A673 (cell line): ENCODE data around the gene CLTB. TPM values are rescaled to one million over a fixed set of nuclear protein-coding genes. Genes with fewer than 3 reads are reported as not detected.
A peak's percentile ranks its signal among the peaks of the same experiment; 100 is the strongest.

Experiments
- BruUV-seq: library from RNA; stranded (reverse); fragments of 400-500 nt; replicated peaks from 2 replicates; lab custom pipeline; 2021; lab: Mats Ljungman, UMichigan
- CTCF ChIA-PET: fragments of 300-600 bp; sonication (Branson Sonifier 250); formaldehyde crosslinking; loops from one replicate; lab custom pipeline; 2022; ENCODE audit warnings: antibody characterized with exemption; lab: Charles Lee
- POLR2A ChIA-PET: fragments of 300-600 bp; sonication (Branson Sonifier 250); formaldehyde crosslinking; loops from one replicate; lab custom pipeline; 2022; ENCODE audit warnings: antibody characterized with exemption; ENCODE audit not compliant: low non-redundant PET; lab: Charles Lee
- DNase-seq: peaks from one replicate; pipeline ENCODE4 v3.0.0-alpha.2; 2015; ENCODE audit warnings: low spot score
- H3K27ac ChIP-seq: fragments of 200-600 bp; sonication (generic); 2 replicates; pipeline ENCODE4 v1.5.1; 2016; ENCODE audit warnings: mixed run types, low read depth, mild to moderate bottlenecking, mixed read lengths, antibody characterized with exemption, low read length; ENCODE audit not compliant: poor library complexity, severe bottlenecking
- H3K27me3 ChIP-seq: fragments of 200-600 bp; sonication (generic); replicated peaks from 2 replicates; pipeline ENCODE4 v1.6.1; 2017; ENCODE audit warnings: mixed run types, low read depth, mild to moderate bottlenecking, mixed read lengths, antibody characterized with exemption, low read length; ENCODE audit not compliant: insufficient read depth, poor library complexity
- H3K36me3 ChIP-seq: fragments of 200-600 bp; sonication (generic); 2 replicates; pipeline ENCODE4 v1.6.1; 2016; ENCODE audit warnings: mixed run types, mild to moderate bottlenecking, mixed read lengths, antibody characterized with exemption, low read length; ENCODE audit not compliant: insufficient read depth, poor library complexity, severe bottlenecking
- H3K4me1 ChIP-seq: fragments of 200-600 bp; sonication (generic); 2 replicates; pipeline ENCODE4 v1.6.1; 2017; ENCODE audit warnings: mixed run types, mild to moderate bottlenecking, mixed read lengths, antibody characterized with exemption, low read length; ENCODE audit not compliant: insufficient read depth, poor library complexity, severe bottlenecking
- H3K4me3 ChIP-seq: fragments of 200-600 bp; sonication (generic); 2 replicates; pipeline ENCODE4 v1.5.1; 2016; ENCODE audit warnings: low read depth, mixed run types, mild to moderate bottlenecking, mixed read lengths, low read length; ENCODE audit not compliant: poor library complexity, severe bottlenecking
- H3K9me3 ChIP-seq: fragments of 200-600 bp; sonication (generic); 2 replicates; pipeline ENCODE4 v1.6.1; 2016; ENCODE audit warnings: mixed run types, low read depth, mild to moderate bottlenecking, mixed read lengths, antibody characterized with exemption, low read length; ENCODE audit not compliant: poor library complexity, severe bottlenecking
- EZH2 ChIP-seq: fragments of 200-600 bp; sonication (generic); IDR thresholded peaks from 2 replicates; pipeline ENCODE4 v1.6.1; 2017; ENCODE audit warnings: borderline replicate concordance, low read depth, mild to moderate bottlenecking, mixed read lengths, antibody characterized with exemption, low read length; ENCODE audit not compliant: poor library complexity, severe bottlenecking
- intact Hi-C: fragments of 100-400 bp; cut with micrococcal nuclease; formaldehyde crosslinking; loops from one replicate; pipeline ENCODE4 v1.10.0; 2022; ENCODE audit not compliant: unreplicated experiment
- total RNA-seq: library from RNA; stranded (reverse); gene quantifications from 2 replicates; pipeline ENCODE4 v1.2.3, GENCODE V29; 2021
- TF ChIP-seq, protein P1 (sequence below): fragments of 300-800, 200-600 bp; sonication (generic); conservative IDR thresholded peaks from 2 replicates; pipeline ENCODE4 v1.5.1; 2017; ENCODE audit warnings: low read depth, mild to moderate bottlenecking, antibody characterized with exemption, low read length, moderate library complexity, mixed read lengths

Gene CLTB
- total RNA-seq, 1 experiment from 2014 or later: 61.8 TPM

DNA sequence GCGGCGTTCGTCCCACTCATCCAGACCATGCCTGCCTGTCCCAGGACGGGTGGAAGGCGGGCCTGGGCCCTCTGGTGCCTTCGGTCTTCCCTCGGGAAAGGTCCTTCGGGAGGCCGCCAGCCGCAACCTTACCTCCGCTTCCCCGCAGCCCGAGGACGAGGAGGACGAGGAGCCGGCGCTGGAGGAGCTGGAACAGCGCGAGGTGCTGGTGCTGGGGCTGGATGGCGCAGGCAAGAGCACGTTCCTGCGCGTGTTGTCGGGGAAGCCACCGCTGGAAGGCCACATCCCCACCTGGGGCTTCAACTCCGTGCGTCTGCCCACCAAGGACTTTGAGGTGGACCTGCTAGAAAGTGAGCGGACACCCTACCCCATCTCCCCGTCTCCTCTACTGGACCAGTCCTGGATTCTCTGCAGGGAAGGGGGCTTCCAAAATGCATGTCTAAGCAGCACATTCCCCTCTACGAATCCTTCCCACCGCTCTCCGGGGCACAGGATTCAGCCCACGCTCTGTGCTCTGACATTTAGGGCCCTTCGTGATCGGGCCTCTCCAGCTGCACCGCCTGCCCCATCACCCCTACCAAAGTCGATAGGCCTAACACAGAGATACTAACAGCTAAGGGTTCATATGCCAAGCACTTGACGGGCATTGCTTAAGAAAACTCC, 50.0 kb downstream of the CLTB start:
- CTCF ChIA-PET: no interaction called here
- no TSS peak for BruUV-seq
- no peak overlapping the region for H3K27ac ChIP-seq
- no peaks in the 10 kb centered on the region for H3K9me3 ChIP-seq
- no peak for TF ChIP-seq EZH2
- TF ChIP-seq, protein P1, sequence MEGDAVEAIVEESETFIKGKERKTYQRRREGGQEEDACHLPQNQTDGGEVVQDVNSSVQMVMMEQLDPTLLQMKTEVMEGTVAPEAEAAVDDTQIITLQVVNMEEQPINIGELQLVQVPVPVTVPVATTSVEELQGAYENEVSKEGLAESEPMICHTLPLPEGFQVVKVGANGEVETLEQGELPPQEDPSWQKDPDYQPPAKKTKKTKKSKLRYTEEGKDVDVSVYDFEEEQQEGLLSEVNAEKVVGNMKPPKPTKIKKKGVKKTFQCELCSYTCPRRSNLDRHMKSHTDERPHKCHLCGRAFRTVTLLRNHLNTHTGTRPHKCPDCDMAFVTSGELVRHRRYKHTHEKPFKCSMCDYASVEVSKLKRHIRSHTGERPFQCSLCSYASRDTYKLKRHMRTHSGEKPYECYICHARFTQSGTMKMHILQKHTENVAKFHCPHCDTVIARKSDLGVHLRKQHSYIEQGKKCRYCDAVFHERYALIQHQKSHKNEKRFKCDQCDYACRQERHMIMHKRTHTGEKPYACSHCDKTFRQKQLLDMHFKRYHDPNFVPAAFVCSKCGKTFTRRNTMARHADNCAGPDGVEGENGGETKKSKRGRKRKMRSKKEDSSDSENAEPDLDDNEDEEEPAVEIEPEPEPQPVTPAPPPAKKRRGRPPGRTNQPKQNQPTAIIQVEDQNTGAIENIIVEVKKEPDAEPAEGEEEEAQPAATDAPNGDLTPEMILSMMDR: no peak
- H3K4me3 ChIP-seq: peak overlapping the region; percentile 89
- H3K36me3 ChIP-seq: peaks cover 4% of the 10 kb centered on the region
- no peak for DNase-seq
- peaks cover 4% of the 10 kb centered on the region for H3K4me1 ChIP-seq
- no peaks in the 10 kb centered on the region for H3K27me3 ChIP-seq
- intact Hi-C loops: no loop called here
- POLR2A ChIA-PET: no interaction called here

DNA sequence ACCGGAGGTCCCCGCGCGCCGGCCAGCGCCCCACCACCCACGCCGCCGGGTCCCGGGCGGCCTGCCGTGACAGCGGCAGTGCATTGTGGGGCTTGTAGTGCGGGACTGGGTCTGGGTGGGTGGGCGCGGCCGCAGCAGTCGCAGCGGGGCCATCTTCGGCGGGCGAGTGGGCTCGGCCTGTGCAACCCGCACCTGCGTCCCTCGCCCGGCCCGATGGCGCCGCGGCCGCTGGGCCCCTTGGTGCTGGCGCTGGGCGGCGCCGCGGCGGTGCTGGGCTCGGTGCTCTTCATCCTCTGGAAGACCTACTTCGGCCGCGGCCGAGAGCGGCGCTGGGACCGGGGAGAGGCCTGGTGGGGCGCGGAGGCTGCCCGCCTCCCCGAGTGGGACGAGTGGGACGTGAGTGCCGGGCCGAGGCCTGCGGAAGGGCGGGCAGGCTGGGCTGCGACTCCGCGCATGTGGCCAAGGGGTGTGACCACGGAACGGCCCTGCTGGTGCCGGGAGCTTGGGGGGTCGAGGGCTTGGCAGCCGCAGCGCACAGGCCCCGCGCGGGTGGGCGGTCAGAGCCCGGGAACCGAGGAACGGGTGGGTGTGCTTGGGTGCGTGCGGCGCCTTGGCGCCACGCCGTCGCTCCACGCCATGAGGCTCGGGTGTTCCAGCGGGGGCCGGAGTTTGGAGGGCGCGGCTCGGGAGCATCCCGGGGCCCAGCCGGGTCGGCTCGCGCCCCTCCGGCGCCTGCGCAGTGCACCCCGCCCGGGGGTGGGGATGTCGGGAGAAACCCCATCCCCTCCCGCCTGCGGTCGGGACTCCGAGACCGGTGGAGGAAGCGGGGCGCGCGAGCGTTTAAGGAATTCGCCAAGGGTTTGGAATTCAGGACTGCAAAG, 50.7 kb downstream of the CLTB start, which contains the start of gene ARL10:
TSS of gene ARL10 (plus strand) at position 137 of the 881 bp plus-strand sequence. CDS start at position 214, 77 bp downstream.
- peak; percentile 54 for DNase-seq
- no peak for TF ChIP-seq EZH2
- TF ChIP-seq, protein P1: no peak
- POLR2A ChIA-PET: no interaction called here
- Histone ChIP-seq H3K36me3 (peaks cover 4% of the 10 kb centered on the region), H3K9me3 (no peaks in the 10 kb centered on the region), H3K27ac (peak within 1 kb of the TSS; percentile 71), H3K4me3 (peak within 1 kb of the TSS; percentile 89), H3K27me3 (no peaks in the 10 kb centered on the region), H3K4me1 (peaks cover 4% of the 10 kb centered on the region)
- BruUV-seq: no TSS peak
- intact Hi-C loops: no loop called here
- CTCF ChIA-PET: no interaction called here

DNA sequence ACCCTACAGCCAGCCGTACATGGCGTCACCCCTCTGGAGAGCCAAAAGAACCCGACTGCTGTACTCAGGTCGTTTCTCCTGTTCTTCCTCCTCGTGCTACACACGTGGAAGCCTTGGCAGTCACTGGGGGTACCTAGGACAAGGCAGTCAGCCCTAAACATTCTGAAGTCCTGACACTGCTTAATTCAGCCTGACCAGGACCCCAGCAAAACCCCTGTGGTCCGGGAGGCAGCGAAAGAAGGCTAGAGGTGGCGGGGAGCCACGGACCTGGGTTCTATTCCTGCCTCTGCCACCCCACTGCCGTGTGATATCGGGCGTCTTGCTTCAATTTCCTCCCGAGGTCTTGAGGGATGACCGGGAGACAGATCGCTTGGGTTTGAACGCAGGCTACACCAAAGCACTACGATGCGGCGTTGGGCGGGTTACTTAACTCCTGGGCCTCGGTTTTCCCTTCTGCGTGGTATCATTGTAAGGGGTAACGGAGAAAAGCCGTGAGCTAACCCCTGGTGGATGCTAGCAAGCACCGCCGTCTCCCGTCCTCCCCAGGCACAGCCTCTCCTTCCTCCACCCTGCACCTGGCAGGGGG, 51.5 kb downstream of the CLTB start:
- BruUV-seq: no TSS peak
- CTCF ChIA-PET: no interaction called here
- Histone ChIP-seq H3K4me3 (peak overlapping the region; percentile 89), H3K27ac (no peak overlapping the region), H3K27me3 (no peaks in the 10 kb centered on the region), H3K36me3 (peaks cover 4% of the 10 kb centered on the region), H3K9me3 (no peaks in the 10 kb centered on the region), H3K4me1 (peaks cover 4% of the 10 kb centered on the region)
- intact Hi-C loops: loop anchor here (5.0 kb wide), 1 partner anchor 172 kb away; the partner anchor contains the start of gene RNF44
- DNase-seq: no peak
- POLR2A ChIA-PET: no interaction called here
- TF ChIP-seq, protein P1: no peak
- no peak for TF ChIP-seq EZH2
